ENCODE results near the gene C15orf61.

Gene C15orf61

GRCh38 chr15:67521029-67521782, at the start of gene C15orf61:
Gene C15orf61, plus strand, starts transcription at chr15:67521131. Its CDS starts 118 bp downstream, at chr15:67521249.
- peak within 1 kb of the TSS; percentile 87 for H3K4me3 ChIP-seq (ENCODE audit: low read length)
- DNase-seq (ENCODE audit: low read depth), result peak; percentile 80

DNA sequence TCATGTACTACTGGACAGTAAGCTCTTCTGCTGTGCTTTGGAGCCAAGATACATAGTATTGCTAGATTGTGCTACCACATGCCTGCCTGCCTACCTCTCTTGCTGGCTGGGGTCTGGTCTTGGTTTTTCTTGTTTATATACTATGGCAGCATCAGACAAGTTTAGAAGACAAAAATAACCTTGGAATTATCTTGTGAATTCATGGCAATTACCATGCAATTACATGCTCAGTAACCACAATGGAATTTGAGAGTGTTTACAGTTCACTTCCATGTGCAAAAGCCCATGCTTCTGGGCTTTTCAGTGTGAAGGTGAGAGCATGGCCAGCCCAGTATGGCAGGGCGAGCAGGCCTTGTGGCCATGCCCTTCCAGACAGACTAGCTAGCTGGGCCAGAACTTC, 48.0 kb upstream of the C15orf61 start:
- peak; percentile 49 for DNase-seq (ENCODE audit: low read depth)
- H3K4me3 ChIP-seq (ENCODE audit: low read length), result no peak overlapping the region
- TF ChIP-seq, protein P1, sequence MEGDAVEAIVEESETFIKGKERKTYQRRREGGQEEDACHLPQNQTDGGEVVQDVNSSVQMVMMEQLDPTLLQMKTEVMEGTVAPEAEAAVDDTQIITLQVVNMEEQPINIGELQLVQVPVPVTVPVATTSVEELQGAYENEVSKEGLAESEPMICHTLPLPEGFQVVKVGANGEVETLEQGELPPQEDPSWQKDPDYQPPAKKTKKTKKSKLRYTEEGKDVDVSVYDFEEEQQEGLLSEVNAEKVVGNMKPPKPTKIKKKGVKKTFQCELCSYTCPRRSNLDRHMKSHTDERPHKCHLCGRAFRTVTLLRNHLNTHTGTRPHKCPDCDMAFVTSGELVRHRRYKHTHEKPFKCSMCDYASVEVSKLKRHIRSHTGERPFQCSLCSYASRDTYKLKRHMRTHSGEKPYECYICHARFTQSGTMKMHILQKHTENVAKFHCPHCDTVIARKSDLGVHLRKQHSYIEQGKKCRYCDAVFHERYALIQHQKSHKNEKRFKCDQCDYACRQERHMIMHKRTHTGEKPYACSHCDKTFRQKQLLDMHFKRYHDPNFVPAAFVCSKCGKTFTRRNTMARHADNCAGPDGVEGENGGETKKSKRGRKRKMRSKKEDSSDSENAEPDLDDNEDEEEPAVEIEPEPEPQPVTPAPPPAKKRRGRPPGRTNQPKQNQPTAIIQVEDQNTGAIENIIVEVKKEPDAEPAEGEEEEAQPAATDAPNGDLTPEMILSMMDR (conservative IDR thresholded peaks at IDR 0.05; ENCODE audit: low read length), result no peak

More at GRCh38 chr15:67521029-67521782, at the start of gene C15orf61:
- TF ChIP-seq, protein P1 (conservative IDR thresholded peaks at IDR 0.05; ENCODE audit: low read length), result no peak

DNA sequence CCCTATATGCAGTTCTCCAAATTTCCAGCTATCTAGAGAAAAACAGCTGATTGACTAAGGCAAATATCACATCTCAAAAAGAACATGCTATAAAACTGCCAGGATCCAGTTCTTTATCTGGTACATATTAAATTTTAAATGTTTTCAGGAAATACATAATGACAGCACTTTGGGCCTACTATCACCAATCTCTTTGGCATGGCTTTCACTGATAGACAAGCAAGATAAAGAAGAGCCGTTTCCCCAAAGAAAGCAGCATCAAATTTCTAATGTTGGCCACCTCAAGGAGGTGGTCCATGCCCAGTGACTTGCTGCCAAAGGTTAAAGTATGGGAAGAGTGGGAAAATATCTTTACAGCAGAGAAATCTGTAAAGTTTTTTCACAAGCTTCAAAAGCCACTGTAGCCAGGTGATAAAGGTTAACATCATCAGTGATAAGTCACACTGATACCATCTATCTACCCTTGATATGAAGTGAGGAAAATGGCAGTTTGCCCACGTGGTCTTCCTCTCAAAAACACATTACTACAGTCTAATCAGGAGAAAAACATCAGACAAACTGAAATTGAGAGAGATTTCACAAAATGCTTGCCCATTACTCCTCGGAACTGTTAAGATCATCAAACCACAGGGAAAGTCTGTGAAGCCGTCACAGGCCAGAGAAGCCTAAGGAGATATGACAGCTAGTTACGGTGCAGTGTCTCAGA, 46.4 kb upstream of the C15orf61 start:
- no peak for DNase-seq (ENCODE audit: low read depth)
- no peak overlapping the region for H3K4me3 ChIP-seq (ENCODE audit: low read length)
- TF ChIP-seq, protein P1 (conservative IDR thresholded peaks at IDR 0.05; ENCODE audit: low read length), result no peak

DNA sequence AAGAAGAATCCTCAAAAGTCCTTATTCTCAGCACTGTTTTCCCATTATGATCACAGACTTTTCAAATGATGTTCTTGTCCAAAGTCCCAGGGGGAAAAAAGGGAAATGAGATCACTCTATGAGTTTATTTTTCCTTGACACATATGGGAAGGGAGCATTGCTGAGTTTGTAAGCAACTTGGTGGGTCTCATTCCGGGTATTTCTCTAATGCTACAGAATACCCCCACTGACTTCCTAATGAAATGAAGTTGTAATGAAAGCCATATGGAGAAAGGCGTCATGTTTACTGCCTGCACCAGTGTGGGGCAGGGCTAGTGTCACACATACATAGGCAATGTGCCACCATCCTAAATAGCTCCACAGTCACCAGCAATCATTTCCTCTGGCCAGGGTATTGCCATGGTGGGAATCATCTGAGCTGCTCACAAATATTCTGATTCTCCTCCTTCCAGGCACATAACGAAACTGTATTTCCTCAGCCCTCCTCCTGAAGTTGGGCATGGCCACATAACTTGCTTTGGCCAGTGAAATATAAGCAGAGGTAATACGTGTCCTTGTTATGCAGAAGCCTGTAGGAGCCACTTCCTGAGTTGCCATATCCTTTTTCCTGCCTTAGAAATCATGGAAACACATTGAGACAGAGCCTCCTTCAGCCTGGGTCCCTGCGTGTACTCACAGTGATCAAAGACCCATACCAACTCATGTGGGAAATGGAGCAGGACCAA, 41.0 kb upstream of the C15orf61 start:
- peak; percentile 57 for DNase-seq (ENCODE audit: low read depth)
- H3K4me3 ChIP-seq (ENCODE audit: low read length), result peak overlapping the region; percentile 26
- TF ChIP-seq, protein P1 (conservative IDR thresholded peaks at IDR 0.05; ENCODE audit: low read length), result no peak

DNA sequence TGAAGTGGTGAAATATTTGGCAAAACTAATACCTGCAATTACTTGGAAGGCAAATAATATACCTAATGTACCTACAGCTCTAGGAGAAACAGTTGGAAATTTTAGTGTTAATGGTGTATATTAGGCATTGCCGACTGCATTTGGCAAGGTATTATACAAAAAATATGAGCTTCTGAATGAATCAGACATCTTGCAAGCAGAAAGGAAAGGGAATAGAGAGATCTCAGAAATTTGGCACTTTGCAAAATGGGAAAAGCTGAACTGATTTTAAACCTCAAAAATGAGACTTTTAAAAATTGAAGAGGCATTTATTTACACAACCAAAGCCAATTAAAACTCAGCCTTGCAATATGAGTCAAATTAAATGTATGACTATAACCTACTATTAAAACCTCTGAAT, 40.2 kb upstream of the C15orf61 start:
- TF ChIP-seq, protein P1 (conservative IDR thresholded peaks at IDR 0.05; ENCODE audit: low read length), result no peak
- peak; percentile 53 for DNase-seq (ENCODE audit: low read depth)
- H3K4me3 ChIP-seq (ENCODE audit: low read length), result no peak overlapping the region

GRCh38 chr15:67481680-67482079, 39.3 kb upstream of the C15orf61 start:
- no peak for DNase-seq (ENCODE audit: low read depth)
- no peak overlapping the region for H3K4me3 ChIP-seq (ENCODE audit: low read length)
- TF ChIP-seq, protein P1 (conservative IDR thresholded peaks at IDR 0.05; ENCODE audit: low read length), result no peak

All from AG10803 (cell line).